GM18508 (cell line): ENCODE data around the gene WTIP.

Experiments used
- ATAC-seq: cut with Tn5 transposase; IDR thresholded peaks from one replicate; pipeline ENCODE4 v1.9.1; 2021; ENCODE audit warnings: moderate number of reproducible peaks; ENCODE audit not compliant: insufficient read depth, unreplicated experiment

WTIP gene

DNA sequence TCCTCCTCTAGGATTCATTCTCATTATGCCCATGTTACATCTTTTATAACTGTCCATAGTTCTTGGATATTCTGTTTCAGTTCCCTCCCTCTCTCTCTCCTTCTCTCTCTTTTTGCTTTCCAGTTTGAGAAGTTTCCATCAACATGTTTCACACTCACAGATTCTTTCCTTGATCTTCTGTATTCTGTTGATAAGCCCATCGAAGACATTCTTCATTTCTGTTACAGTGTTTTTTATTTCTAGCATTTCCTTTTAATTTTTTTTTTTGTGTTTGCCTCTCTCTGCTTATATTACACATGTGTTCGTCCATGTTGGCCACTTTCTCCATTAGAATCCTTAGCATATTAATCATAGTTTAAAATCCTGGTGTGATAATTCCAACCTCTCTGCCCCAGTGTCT, 68.3 kb downstream of the WTIP start:
- no peak for ATAC-seq

DNA sequence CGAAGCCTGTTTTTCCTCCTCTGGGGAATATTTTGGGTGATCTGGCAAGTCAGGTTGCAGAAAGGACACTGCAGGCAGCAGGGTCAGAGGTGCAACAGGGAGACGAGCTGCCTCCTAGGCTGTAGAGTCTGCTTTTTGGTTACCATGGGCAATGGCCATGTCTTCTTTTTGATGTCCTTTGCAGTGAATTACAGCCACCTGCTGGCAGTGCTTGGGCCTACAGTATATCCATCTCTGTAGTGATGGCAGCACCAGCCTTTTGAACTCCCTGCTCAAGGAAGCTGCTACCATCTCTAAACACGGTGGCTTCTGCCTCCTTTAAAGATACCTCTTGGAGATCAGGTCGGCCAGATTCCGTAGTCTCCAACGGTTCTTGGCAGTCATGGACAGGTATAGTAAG, 73.9 kb downstream of the WTIP start:
- ATAC-seq, result no peak

DNA sequence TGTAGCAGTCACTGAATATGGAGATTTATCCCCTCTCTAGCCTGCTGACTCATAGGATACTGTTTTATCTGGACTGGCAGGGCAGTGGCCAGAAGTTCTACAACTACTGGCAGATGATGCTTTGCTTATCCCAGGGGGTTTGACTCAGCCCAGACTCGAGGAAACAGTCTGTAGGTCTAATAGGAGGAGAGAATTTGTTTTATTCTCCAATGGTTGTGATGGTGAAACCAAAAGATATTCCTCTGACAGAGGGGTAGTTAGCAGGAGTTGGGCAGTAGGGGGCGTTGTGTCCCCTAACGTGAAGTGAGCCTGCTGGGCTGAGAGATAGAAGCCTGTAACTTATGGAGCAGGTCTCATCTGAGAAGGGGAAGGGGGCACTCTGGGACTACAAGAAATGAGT, 74.9 kb downstream of the WTIP start:
- ATAC-seq, result no peak

DNA sequence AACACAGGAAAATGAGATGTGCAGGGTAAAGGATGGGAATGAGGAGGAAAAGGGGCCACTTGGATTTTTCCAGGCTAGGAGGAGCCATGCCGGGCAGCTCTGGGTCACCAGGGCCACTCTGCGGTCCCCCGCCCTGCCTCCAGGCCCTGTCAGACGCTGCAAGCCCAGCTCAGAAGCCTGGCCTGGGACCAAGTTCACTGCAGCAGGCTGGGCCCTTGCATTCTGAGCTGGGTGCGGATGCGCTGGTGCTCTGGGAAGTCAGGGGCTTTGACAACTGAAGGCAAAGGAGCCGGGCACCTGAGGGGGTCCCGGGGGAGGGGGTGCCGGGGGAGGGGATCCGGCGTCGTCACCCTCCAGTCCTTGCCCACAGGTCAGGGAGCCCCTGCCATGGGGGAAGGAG, 77.5 kb downstream of the WTIP start:
- no peak for ATAC-seq

DNA sequence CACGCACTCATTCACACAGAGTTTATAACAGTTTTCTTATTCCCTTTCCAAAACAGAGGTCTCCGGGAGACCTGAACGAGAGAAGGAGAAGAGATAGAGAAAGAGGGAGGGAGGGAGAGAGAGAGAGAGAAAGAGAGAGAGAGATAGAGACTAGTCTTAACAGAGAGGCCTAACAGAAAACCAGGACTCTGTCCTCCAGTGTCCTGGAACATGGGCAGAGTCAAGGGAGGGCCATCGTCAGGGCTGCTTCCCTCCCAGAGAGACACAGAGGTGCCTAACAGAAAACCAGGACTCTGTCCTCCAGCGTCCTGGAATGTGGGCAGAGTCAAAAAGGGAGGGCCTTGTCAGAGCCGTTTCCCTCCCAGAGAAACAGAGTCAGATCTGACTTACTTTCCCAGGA, 78.7 kb downstream of the WTIP start:
- no peak for ATAC-seq
